Choroid plexus epithelial cell (primary cell): ENCODE measurements around the gene PKNOX1.

Experiments
- DNase-seq: peaks from one replicate; pipeline ENCODE4 v3.0.0-alpha.2; 2010; ENCODE audit warnings: low read depth
- H3K4me3 ChIP-seq: 2 replicates; pipeline ENCODE4 v1.5.1; 2011; ENCODE audit warnings: low read depth, mild to moderate bottlenecking, control low read depth, low read length, moderate library complexity
- TF ChIP-seq, protein P1 (sequence below): conservative IDR thresholded peaks from 2 replicates; pipeline ENCODE4 v1.5.1; 2011; ENCODE audit warnings: low read depth, mild to moderate bottlenecking, control low read depth, inconsistent platforms, low read length, moderate library complexity

The PKNOX1 gene

GRCh38 chr21:43024439-43025136, 50.2 kb downstream of the PKNOX1 start:
- TF ChIP-seq, protein P1, sequence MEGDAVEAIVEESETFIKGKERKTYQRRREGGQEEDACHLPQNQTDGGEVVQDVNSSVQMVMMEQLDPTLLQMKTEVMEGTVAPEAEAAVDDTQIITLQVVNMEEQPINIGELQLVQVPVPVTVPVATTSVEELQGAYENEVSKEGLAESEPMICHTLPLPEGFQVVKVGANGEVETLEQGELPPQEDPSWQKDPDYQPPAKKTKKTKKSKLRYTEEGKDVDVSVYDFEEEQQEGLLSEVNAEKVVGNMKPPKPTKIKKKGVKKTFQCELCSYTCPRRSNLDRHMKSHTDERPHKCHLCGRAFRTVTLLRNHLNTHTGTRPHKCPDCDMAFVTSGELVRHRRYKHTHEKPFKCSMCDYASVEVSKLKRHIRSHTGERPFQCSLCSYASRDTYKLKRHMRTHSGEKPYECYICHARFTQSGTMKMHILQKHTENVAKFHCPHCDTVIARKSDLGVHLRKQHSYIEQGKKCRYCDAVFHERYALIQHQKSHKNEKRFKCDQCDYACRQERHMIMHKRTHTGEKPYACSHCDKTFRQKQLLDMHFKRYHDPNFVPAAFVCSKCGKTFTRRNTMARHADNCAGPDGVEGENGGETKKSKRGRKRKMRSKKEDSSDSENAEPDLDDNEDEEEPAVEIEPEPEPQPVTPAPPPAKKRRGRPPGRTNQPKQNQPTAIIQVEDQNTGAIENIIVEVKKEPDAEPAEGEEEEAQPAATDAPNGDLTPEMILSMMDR: no peak
- H3K4me3 ChIP-seq: no peak overlapping the region
- DNase-seq: no peak

GRCh38 chr21:43025636-43026180, 51.3 kb downstream of the PKNOX1 start:
- no peak overlapping the region for H3K4me3 ChIP-seq
- DNase-seq: peak; percentile 93
- TF ChIP-seq, protein P1: no peak

DNA sequence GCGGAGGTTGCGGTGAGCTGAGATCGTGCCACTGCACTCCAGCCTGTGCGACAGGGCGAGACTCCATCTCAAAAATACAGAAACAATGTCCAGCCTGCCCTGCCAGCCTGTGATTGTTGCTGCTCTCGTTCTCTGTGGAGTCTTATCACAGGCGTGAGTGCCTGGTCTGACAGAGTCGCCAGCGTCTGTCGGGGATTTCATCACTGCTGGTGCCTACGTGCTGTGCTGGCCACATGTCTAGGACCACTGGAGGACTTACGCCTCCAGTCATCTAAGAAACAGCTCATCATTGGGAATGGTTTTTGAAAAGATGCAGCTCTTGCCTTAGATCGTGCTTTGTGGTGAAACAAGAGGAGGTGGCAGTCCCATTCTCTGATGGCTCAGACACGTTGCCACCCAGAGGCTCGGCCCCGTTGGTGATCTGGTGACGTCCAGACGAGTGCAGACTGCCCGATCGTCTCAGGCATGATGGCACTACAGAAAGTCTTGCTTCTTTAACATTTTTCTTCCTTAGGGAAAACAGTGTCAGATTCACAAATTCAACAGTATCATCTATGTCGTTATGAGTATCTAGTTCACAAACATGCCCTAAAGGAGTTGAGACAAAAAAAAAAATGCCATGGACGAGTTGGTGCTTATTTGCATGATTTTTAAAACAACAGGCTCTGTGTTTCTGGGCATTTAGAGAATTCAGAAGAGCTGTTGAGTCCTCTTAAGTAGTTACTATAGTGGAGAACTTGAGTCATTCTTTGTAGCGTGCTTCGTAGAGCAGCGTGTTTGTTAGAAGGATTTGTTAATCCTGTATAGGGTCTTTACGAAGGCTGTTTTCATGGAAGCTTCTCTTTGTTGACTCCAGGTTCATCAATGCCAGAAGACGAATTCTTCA, 53.7 kb downstream of the PKNOX1 start:
- TF ChIP-seq, protein P1: no peak
- no peak for DNase-seq
- no peak overlapping the region for H3K4me3 ChIP-seq

- H3K4me3 ChIP-seq: no peak overlapping the region
- TF ChIP-seq, protein P1: no peak
Observed at GRCh38 chr21:43029785-43030184, 55.4 kb downstream of the PKNOX1 start.

DNA sequence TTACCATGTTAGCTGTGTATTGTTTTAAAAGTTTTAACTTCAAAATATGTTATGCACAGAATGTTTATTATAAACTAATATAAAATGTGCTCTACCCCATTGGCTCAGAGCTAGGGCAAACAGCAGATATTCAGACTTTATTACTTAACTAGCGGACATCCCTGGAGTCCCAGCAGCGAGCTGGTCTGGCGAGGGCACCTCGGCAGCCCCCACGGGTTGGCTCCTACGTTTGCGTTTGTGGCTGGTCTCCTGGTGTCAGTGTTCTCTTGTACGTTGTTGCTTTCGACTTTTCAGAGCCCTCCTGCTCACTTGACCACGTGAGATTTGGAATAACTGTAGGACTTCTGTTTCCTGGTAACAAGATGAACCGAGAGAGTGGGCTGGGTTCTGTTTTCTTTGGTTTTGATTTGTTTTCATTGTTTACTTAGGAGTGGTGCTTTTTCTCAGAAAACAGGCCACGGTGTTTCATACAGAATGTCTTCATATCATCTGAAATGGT, 56.8 kb downstream of the PKNOX1 start:
- no peak for DNase-seq
- TF ChIP-seq, protein P1: no peak
- no peak overlapping the region for H3K4me3 ChIP-seq

More at GRCh38 chr21:43029785-43030184, 55.4 kb downstream of the PKNOX1 start:
- no peak for DNase-seq

DNA sequence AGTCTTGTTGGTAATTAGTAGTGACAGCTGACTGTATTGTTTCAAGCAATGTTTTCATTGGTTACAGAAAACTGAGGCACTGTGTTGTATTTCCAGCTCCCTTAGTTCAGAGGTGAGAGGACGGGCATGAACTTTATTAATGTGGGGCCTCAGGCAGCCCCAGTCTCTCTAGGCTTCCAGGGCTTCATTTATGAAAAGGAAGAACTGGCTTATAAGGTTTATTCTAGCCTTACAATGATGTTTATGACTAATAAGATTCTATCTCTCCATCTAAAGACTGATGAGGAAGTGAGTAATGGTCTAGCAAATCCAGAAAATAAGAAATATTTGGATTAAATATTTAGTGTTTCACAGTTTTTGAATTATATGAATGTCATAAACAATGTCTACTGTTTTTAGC, 59.7 kb downstream of the PKNOX1 start:
- no peak for DNase-seq
- TF ChIP-seq, protein P1: no peak
- no peak overlapping the region for H3K4me3 ChIP-seq
